ENCODE results near the gene TENT4A.

The TENT4A gene

DNA sequence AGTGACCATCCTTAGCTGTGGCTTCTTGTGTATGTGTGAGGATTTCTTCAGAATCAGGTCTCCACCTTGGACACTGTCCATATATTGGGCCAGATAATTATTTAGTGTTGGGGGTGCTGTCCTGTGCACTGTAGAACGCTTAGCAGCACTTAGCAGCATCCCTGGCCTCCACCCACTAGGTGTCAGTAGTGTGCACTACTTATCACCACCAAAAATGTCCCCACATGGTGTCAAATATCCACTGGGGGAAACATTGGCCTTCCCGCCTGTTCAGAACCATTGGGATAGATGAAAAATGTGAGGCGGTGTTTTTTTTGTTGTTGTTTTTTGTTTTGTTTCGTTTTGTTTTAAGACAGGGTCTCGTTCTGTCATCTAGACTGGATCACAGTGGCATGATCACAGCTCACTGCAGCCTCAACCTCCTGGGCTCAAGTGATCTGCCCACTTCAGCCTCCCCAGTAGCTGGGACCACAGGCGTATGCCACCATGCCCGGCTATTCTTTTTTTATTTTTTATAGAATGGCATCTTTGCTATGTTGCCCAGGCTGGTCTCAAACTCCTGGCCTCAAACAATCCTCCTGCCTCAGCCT, 67.7 kb downstream of the TENT4A start:
- CTCF ChIA-PET: interaction anchor here (0.9 kb wide), 1 partner anchor 9 kb away, joined by 4 read pairs; no protein-coding TSS in a partner anchor
- no peak overlapping the region for H3K4me3 ChIP-seq (ENCODE audit: low read depth, low read length)
- POLR2A ChIA-PET: interaction anchor here (0.6 kb wide), 1 partner anchor 23 kb away, joined by 4 read pairs; no protein-coding TSS in a partner anchor
- no peak for TF ChIP-seq CTCF (IDR thresholded peaks at IDR 0.05; ENCODE audit: insufficient read depth, low read length, missing control alignments)
- no peak for DNase-seq (ENCODE audit: low read depth, low spot score)

- no peak for TF ChIP-seq CTCF (IDR thresholded peaks at IDR 0.05; ENCODE audit: insufficient read depth, low read length, missing control alignments)
- ChIA-PET CTCF (interaction anchor here (0.6 kb wide), 1 partner anchor 9 kb away, joined by 3 read pairs; no protein-coding TSS in a partner anchor), POLR2A (no interaction called here)
- H3K4me3 ChIP-seq (ENCODE audit: low read depth, low read length): no peak overlapping the region
- no peak for DNase-seq (ENCODE audit: low read depth, low spot score)
Measured at GRCh38 chr5:6781716-6782115, 68.5 kb downstream of the TENT4A start.

DNA sequence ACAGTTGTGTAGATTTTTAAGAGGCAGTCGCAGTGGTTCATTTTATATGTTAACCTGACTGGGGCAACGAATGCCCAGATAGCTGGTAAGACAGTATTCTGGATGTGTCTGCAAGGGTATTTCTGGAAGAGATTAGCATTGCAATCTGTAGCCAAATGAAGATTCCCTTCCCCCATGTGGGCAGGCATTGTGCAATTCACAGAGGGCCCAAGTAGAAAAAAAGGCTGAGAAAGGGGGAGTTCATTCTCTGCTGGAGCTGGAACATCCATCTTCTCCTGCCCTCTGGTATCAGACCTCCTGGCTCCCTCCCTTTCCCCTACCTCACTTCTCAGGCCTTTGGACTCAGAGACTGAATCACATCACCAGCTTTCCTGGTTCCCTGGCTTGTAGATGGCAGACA, 70.6 kb downstream of the TENT4A start:
- ChIA-PET POLR2A (no interaction called here), CTCF (interaction anchor here (1.2 kb wide), 1 partner anchor 15 kb away, joined by 3 read pairs; no protein-coding TSS in a partner anchor)
- no peak for TF ChIP-seq CTCF (IDR thresholded peaks at IDR 0.05; ENCODE audit: insufficient read depth, low read length, missing control alignments)
- no peak overlapping the region for H3K4me3 ChIP-seq (ENCODE audit: low read depth, low read length)
- no peak for DNase-seq (ENCODE audit: low read depth, low spot score)

- no peak for DNase-seq (ENCODE audit: low read depth, low spot score)
- ChIA-PET POLR2A (no interaction called here), CTCF (interaction anchor here (1.2 kb wide), 1 partner anchor 16 kb away, joined by 3 read pairs; no protein-coding TSS in a partner anchor)
- no peak for TF ChIP-seq CTCF (IDR thresholded peaks at IDR 0.05; ENCODE audit: insufficient read depth, low read length, missing control alignments)
- H3K4me3 ChIP-seq (ENCODE audit: low read depth, low read length): no peak overlapping the region
Measured at GRCh38 chr5:6784481-6784880, 71.2 kb downstream of the TENT4A start.

DNA sequence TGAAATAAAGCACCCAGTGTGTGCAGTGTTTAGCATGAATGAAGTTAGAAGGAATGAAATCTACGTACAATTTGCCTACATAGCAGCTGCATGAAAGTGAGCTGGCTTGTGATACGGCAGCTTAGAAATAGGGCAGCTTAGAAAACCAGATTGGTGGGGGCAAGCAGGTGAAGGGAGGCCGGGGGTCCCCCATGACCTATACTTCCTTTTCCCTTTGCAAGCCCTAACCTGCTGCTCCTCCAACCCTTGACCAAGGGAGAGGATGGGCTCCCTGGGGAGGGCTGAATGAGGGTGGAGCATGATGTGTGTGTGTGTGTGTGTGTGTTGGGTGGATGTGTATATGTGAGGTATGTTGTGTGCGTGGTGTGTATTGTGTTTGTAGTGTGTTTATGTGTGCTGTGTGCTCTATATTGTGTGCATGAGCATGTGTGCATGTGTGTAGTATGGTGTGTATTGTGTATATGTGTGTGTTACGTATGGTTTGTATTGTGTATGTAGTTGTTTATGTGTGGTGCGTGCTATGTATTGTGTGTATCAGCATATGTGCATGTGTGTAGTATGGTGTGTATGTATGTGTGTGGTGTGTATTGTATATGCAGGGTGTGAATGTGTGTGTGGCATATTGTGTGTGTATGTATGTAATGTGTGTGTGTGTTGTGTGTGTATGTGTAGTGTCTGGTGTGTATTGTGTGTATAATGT, 72.1 kb downstream of the TENT4A start:
- DNase-seq (ENCODE audit: low read depth, low spot score): no peak
- TF ChIP-seq CTCF (IDR thresholded peaks at IDR 0.05; ENCODE audit: insufficient read depth, low read length, missing control alignments): no peak
- no peak overlapping the region for H3K4me3 ChIP-seq (ENCODE audit: low read depth, low read length)
- ChIA-PET POLR2A (no interaction called here), CTCF (no interaction called here)

DNA sequence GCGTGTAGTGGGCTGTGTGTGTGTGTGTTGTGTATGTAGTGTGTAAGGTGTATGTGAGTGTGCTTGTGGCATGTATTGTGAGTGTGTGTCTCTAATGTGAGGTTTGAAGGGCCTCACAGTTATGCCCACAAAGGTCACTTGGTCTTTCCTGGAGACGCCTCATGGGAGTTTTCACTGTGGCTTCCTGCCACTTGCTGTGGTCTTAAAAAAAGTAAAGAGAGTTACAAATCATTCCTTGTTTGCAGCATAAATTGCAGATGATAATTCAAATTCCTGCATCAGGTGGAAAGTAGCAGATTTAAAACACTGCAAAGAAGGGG, 72.6 kb downstream of the TENT4A start:
- no peak overlapping the region for H3K4me3 ChIP-seq (ENCODE audit: low read depth, low read length)
- no peak for DNase-seq (ENCODE audit: low read depth, low spot score)
- ChIA-PET CTCF (no interaction called here), POLR2A (no interaction called here)
- no peak for TF ChIP-seq CTCF (IDR thresholded peaks at IDR 0.05; ENCODE audit: insufficient read depth, low read length, missing control alignments)
